SK-N-SH treated with all-trans-retinoic acid at 6 μM for 48 hours (cell line): ENCODE measurements around the gene GGCX.

ENCODE experiments used
- SNAI2 ChIP-seq: fragments of 250-450 bp; sonication (Bioruptor Pico); IDR thresholded peaks from 2 replicates; pipeline ENCODE4 v1.5.0; 2020; ENCODE audit warnings: mild to moderate bottlenecking, moderate library complexity
- ZFP30 ChIP-seq: fragments of 450-650 bp; formaldehyde crosslinking; IDR thresholded peaks from 2 replicates; pipeline ENCODE4 v1.5.0; 2022; ENCODE audit warnings: mild to moderate bottlenecking, moderate library complexity

- TF ChIP-seq ZFP30 (CRISPR knock-in tag) (no peak), SNAI2 (CRISPR knock-in tag) (no peak)
Measured at GRCh38 chr2:85545780-85546240, 15.5 kb downstream of the GGCX start.
